Measurements from ENCODE around the gene CCDC121.
"Not testable (repeated sequence)": the region's sequence is repeated elsewhere in the genome, so short reads cannot be mapped to it uniquely, and the experiment has no call there.

- TF ChIP-seq CTCF, EZH2phosphoT487, EZH2 (IDR thresholded peaks at IDR 0.05): not testable (repeated sequence)
These were observed 34.6 kb downstream of the CCDC121 start for GRCh38 chr2:27594020-27594703.
